ENCODE measurements around the gene OR9Q2. TPM values are rescaled to one million over a fixed set of nuclear protein-coding genes. Genes with fewer than 3 reads are reported as not detected.

OR9Q2 gene
- total RNA-seq, 1 donor from 2014 or later = not detected

DNA sequence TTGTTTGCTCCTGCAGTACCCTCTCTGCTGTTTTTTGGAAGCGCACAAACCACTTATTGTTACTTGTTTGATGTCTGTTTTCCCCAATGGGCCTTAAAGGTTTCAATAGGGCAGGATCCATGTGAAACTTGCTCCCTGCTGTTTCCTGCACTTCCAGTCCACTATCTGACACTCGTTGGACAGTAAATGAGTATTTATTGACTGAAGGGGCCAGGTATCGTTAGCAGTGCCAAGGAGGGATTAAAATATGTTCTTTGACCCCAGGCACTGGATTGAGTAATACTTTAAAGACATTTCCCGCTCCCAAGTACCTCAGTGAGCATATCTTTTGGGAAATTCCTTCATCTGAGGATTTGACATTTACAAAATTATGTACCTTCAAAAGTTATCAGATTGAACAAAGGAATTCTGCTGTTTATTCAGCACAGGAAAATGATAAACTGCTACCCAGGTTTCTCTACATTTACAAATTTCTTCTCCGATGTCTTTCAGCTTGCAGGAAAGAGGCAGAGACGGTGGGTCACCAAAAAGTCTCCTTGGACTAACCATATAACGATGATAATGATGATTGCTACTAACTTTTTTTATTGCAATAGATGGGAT is 23.3 kb upstream of the OR9Q2 start:
- no peaks in the 10 kb centered on the region for H3K4me1 ChIP-seq
- DNase-seq (ENCODE audit: extremely low spot score in 2 of 2) = no peak
- intact Hi-C loops (cut with DNase I) = no loop called here
- H3K4me3 ChIP-seq = no peak overlapping the region
- H3K27me3 ChIP-seq = no peaks in the 10 kb centered on the region
- no peaks in the 10 kb centered on the region for H3K9me3 ChIP-seq
- H3K27ac ChIP-seq = no peak overlapping the region
- no peaks in the 10 kb centered on the region for H3K36me3 ChIP-seq
- TF ChIP-seq, protein P1, sequence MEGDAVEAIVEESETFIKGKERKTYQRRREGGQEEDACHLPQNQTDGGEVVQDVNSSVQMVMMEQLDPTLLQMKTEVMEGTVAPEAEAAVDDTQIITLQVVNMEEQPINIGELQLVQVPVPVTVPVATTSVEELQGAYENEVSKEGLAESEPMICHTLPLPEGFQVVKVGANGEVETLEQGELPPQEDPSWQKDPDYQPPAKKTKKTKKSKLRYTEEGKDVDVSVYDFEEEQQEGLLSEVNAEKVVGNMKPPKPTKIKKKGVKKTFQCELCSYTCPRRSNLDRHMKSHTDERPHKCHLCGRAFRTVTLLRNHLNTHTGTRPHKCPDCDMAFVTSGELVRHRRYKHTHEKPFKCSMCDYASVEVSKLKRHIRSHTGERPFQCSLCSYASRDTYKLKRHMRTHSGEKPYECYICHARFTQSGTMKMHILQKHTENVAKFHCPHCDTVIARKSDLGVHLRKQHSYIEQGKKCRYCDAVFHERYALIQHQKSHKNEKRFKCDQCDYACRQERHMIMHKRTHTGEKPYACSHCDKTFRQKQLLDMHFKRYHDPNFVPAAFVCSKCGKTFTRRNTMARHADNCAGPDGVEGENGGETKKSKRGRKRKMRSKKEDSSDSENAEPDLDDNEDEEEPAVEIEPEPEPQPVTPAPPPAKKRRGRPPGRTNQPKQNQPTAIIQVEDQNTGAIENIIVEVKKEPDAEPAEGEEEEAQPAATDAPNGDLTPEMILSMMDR (IDR thresholded peaks at IDR 0.05) = no peak
- TF ChIP-seq POLR2A (IDR thresholded peaks at IDR 0.05) = no peak
- TF ChIP-seq POLR2AphosphoS5 (IDR thresholded peaks at IDR 0.05; ENCODE audit: insufficient read depth in 1 of 2, low read depth in 1 of 2) = no peak

GRCh38 chr11:58177409-58178054 is 11.3 kb upstream of the OR9Q2 start:
- no peak for DNase-seq (ENCODE audit: extremely low spot score in 2 of 2)
- Histone ChIP-seq H3K4me3 (no peak overlapping the region), H3K36me3 (no peaks in the 10 kb centered on the region), H3K27ac (no peak overlapping the region), H3K4me1 (no peaks in the 10 kb centered on the region), H3K9me3 (no peaks in the 10 kb centered on the region), H3K27me3 (no peaks in the 10 kb centered on the region)
- TF ChIP-seq, protein P1 (IDR thresholded peaks at IDR 0.05) = no peak
- no peak for TF ChIP-seq POLR2A (IDR thresholded peaks at IDR 0.05)
- TF ChIP-seq POLR2AphosphoS5 (IDR thresholded peaks at IDR 0.05; ENCODE audit: insufficient read depth in 1 of 2, low read depth in 1 of 2) = no peak
- intact Hi-C loops (cut with DNase I) = no loop called here

- DNase-seq (ENCODE audit: extremely low spot score in 2 of 2) = no peak
- no peaks in the 10 kb centered on the region for H3K9me3 ChIP-seq
- H3K4me1 ChIP-seq = no peaks in the 10 kb centered on the region
- TF ChIP-seq POLR2A (IDR thresholded peaks at IDR 0.05) (no peak), POLR2AphosphoS5 (IDR thresholded peaks at IDR 0.05; ENCODE audit: insufficient read depth in 1 of 2, low read depth in 1 of 2) (no peak)
- TF ChIP-seq, protein P1 (IDR thresholded peaks at IDR 0.05) = no peak
- no peak overlapping the region for H3K27ac ChIP-seq
- H3K27me3 ChIP-seq = no peaks in the 10 kb centered on the region
- no peaks in the 10 kb centered on the region for H3K36me3 ChIP-seq
- no peak overlapping the region for H3K4me3 ChIP-seq
- intact Hi-C loops (cut with DNase I) = no loop called here
Measured at GRCh38 chr11:58178444-58178843, 10.4 kb upstream of the OR9Q2 start.

DNA sequence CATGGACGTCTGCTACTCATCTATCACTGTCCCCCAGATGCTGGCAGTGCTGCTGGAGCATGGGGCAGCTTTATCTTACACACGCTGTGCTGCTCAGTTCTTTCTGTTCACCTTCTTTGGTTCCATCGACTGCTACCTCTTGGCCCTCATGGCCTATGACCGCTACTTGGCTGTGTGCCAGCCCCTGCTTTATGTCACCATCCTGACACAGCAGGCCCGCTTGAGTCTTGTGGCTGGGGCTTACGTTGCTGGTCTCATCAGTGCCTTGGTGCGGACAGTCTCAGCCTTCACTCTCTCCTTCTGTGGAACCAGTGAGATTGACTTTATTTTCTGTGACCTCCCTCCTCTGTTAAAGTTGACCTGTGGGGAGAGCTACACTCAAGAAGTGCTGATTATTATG is 9.2 kb upstream of the OR9Q2 start:
- TF ChIP-seq, protein P1 (IDR thresholded peaks at IDR 0.05) = no peak
- no peak for TF ChIP-seq POLR2AphosphoS5 (IDR thresholded peaks at IDR 0.05; ENCODE audit: insufficient read depth in 1 of 2, low read depth in 1 of 2)
- TF ChIP-seq POLR2A (IDR thresholded peaks at IDR 0.05) = no peak
- no peak for DNase-seq (ENCODE audit: extremely low spot score in 2 of 2)
- Histone ChIP-seq H3K27ac (no peak overlapping the region), H3K27me3 (no peaks in the 10 kb centered on the region), H3K4me1 (no peaks in the 10 kb centered on the region), H3K9me3 (no peaks in the 10 kb centered on the region), H3K4me3 (no peak overlapping the region), H3K36me3 (no peaks in the 10 kb centered on the region)
- intact Hi-C loops (cut with DNase I) = no loop called here

DNA sequence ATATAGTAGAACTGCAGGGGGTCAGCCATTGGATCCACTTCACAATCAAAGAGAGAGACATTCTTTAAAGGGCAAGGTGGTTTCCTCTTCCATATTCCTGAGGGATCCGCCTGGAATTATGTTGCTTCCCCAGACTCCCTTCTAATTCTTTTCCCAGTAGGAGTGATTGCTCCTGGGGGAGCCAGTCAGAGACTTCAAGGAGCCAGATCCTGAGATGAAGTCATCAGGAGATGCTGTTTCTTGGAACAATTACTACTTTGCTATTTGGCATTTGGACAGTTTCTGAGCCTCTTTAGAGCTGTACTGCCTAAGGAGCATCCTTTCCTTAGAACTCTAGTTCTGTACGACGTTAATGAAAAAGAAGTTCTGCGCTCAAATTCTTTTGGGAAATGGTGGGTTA is 1.9 kb upstream of the OR9Q2 start:
- Histone ChIP-seq H3K36me3 (no peaks in the 10 kb centered on the region), H3K9me3 (no peaks in the 10 kb centered on the region), H3K27me3 (no peaks in the 10 kb centered on the region), H3K4me1 (no peaks in the 10 kb centered on the region), H3K4me3 (no peak overlapping the region), H3K27ac (no peak overlapping the region)
- TF ChIP-seq, protein P1 (IDR thresholded peaks at IDR 0.05) = no peak
- no peak for TF ChIP-seq POLR2AphosphoS5 (IDR thresholded peaks at IDR 0.05; ENCODE audit: insufficient read depth in 1 of 2, low read depth in 1 of 2)
- TF ChIP-seq POLR2A (IDR thresholded peaks at IDR 0.05) = no peak
- intact Hi-C loops (cut with DNase I) = no loop called here
- DNase-seq (ENCODE audit: extremely low spot score in 2 of 2) = no peak

Data from vagina (tissue), 2 donors.